ENCODE results near the gene HOXD9.

HOXD9 gene

DNA sequence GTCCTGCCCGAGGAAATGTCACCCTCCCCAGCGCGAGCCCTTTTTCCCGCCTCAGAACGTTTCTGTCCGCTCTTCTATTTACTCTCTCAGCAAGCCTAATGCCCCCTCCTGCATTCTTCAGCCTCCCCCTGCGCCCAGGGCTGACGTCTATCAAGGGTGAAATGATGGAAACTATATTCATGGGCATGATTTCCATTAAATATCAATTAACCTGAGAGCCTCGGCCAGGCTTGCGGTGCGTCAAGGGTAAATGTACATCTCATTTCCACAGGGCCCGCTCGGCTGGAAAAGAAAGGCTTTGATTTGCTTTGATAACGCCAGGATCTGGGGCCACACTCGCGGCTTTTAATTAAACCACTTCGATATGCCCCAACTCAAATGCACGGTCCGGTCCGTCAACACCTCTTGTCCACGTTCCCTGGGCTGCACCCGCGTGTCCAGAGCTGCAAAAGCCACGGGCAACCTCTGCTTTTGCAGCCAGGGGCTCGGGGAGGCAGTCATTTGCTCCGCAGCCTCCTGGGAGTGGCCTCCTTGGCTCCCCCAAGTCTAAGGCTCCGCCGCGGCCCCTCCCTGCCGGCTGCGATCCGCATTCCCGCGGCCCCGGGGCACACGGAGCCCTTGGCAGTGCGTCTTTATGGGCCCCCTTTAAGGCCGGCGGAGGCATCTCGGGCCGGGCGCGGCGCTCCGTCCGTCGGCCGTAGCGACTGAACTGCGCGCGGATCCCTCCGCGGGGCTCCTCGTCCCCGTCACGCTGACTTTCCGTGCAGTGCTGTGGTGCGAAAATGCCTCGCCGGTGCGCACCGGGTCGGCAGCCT, 6.7 kb downstream of the HOXD9 start, which contains the start of gene HOXD8:
HOXD8 (plus strand) TSS at position 724 of the 815 bp plus-strand sequence. CDS start 662 bp downstream, outside the sequence.
- DNase-seq (ENCODE audit: low read depth, low spot score) = no peak
- no peak within 1 kb of the TSS; the same call in 1 of the 2 replicates for H3K4me3 ChIP-seq (ENCODE audit: low read length)
- H3K4me1 ChIP-seq (ENCODE audit: control insufficient read depth, insufficient read depth, low read length) = peaks cover 6% of the 10 kb centered on the region; the same call in 1 of the 2 replicates
- WGBS (ENCODE audit: insufficient coverage, insufficient read length) = no CpG with 5 or more reads among the region's 64 CpGs
- no peak within 1 kb of the TSS for H3K27ac ChIP-seq (ENCODE audit: low read length)
- H3K36me3 ChIP-seq (ENCODE audit: control insufficient read depth, insufficient read depth, low read length) = no peaks in the 10 kb centered on the region
- no peaks in the 10 kb centered on the region for H3K9me3 ChIP-seq (ENCODE audit: control insufficient read depth, insufficient read depth, low read length)
- peaks cover 88% of the 10 kb centered on the region for H3K27me3 ChIP-seq (ENCODE audit: control insufficient read depth, insufficient read depth, low read length)

- Histone ChIP-seq H3K36me3 (ENCODE audit: control insufficient read depth, insufficient read depth, low read length) (no peaks in the 10 kb centered on the region), H3K4me3 (ENCODE audit: low read length) (no peak overlapping the region; the same call in 1 of the 2 replicates), H3K9me3 (ENCODE audit: control insufficient read depth, insufficient read depth, low read length) (no peaks in the 10 kb centered on the region), H3K4me1 (ENCODE audit: control insufficient read depth, insufficient read depth, low read length) (peaks cover 6% of the 10 kb centered on the region; the same call in 1 of the 2 replicates), H3K27me3 (ENCODE audit: control insufficient read depth, insufficient read depth, low read length) (peaks cover 88% of the 10 kb centered on the region), H3K27ac (ENCODE audit: low read length) (no peak overlapping the region)
- DNase-seq (ENCODE audit: low read depth, low spot score) = no peak
- WGBS (ENCODE audit: insufficient coverage, insufficient read length) = no CpG with 5 or more reads among the region's 43 CpGs
These were observed 7.3 kb downstream of the HOXD9 start for GRCh38 chr2:176129813-176130146.

- H3K36me3 ChIP-seq (ENCODE audit: control insufficient read depth, insufficient read depth, low read length) = no peaks in the 10 kb centered on the region
- WGBS (ENCODE audit: insufficient coverage, insufficient read length) = no CpG with 5 or more reads among the region's 100 CpGs
- no peak for DNase-seq (ENCODE audit: low read depth, low spot score)
- no peaks in the 10 kb centered on the region for H3K9me3 ChIP-seq (ENCODE audit: control insufficient read depth, insufficient read depth, low read length)
- peaks cover 6% of the 10 kb centered on the region; the same call in 1 of the 2 replicates for H3K4me1 ChIP-seq (ENCODE audit: control insufficient read depth, insufficient read depth, low read length)
- peaks cover 88% of the 10 kb centered on the region for H3K27me3 ChIP-seq (ENCODE audit: control insufficient read depth, insufficient read depth, low read length)
- H3K4me3 ChIP-seq (ENCODE audit: low read length) = no peak overlapping the region; the same call in 1 of the 2 replicates
- no peak overlapping the region for H3K27ac ChIP-seq (ENCODE audit: low read length)
These were observed 7.8 kb downstream of the HOXD9 start for GRCh38 chr2:176130147-176130956.

DNA sequence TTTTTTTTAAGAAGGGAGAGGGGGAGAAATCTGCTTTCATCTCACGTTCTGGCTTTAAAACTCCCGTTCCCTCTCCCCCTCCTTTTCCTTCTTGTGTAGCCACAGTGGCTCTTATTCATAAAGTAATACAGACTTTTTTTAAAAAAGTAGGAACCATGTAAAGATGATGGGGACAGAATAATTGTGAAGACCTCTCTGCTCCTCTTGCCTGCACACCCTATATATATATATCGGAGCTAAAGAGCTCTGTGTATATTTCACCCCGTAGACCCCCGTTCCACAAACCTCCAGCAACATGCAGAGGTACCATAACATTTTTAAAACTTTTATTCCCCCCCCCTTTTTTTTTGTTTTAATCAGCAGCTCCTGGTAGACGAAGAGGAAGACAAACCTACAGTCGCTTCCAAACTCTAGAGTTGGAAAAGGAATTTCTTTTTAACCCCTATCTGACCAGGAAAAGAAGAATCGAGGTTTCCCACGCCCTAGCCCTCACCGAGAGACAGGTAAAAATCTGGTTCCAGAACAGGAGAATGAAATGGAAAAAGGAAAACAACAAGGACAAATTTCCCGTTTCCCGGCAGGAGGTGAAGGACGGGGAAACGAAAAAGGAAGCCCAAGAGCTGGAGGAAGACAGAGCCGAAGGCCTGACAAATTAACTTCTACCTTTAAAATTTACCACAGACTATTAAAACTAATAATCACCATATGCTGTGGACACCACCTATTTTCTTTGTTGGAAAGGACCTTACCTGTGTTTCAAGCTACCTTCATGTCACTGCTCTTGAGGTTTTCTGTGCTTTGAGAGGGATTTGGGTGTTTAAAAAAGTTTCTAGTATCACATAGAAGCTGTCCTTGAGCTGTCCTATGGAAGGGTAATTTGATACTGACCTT, 8.7 kb downstream of the HOXD9 start:
- no peak overlapping the region for H3K27ac ChIP-seq (ENCODE audit: low read length)
- H3K4me1 ChIP-seq (ENCODE audit: control insufficient read depth, insufficient read depth, low read length) = peaks cover 7% of the 10 kb centered on the region; the same call in 1 of the 2 replicates
- WGBS (ENCODE audit: insufficient coverage, insufficient read length) = no CpG with 5 or more reads among the region's 15 CpGs
- no peak for DNase-seq (ENCODE audit: low read depth, low spot score)
- no peaks in the 10 kb centered on the region for H3K36me3 ChIP-seq (ENCODE audit: control insufficient read depth, insufficient read depth, low read length)
- H3K9me3 ChIP-seq (ENCODE audit: control insufficient read depth, insufficient read depth, low read length) = no peaks in the 10 kb centered on the region
- no peak overlapping the region for H3K4me3 ChIP-seq (ENCODE audit: low read length)
- peaks cover 88% of the 10 kb centered on the region for H3K27me3 ChIP-seq (ENCODE audit: control insufficient read depth, insufficient read depth, low read length)

GRCh38 chr2:176131848-176132158, 9.3 kb downstream of the HOXD9 start:
- H3K27ac ChIP-seq (ENCODE audit: low read length) = no peak overlapping the region
- no peaks in the 10 kb centered on the region for H3K9me3 ChIP-seq (ENCODE audit: control insufficient read depth, insufficient read depth, low read length)
- H3K36me3 ChIP-seq (ENCODE audit: control insufficient read depth, insufficient read depth, low read length) = no peaks in the 10 kb centered on the region
- peaks cover 7% of the 10 kb centered on the region; the same call in 1 of the 2 replicates for H3K4me1 ChIP-seq (ENCODE audit: control insufficient read depth, insufficient read depth, low read length)
- no peak overlapping the region for H3K4me3 ChIP-seq (ENCODE audit: low read length)
- no CpG with 5 or more reads among the region's 4 CpGs for WGBS (ENCODE audit: insufficient coverage, insufficient read length)
- H3K27me3 ChIP-seq (ENCODE audit: control insufficient read depth, insufficient read depth, low read length) = peaks cover 90% of the 10 kb centered on the region
- no peak for DNase-seq (ENCODE audit: low read depth, low spot score)

GRCh38 chr2:176132205-176133171, 10.0 kb downstream of the HOXD9 start:
- H3K9me3 ChIP-seq (ENCODE audit: control insufficient read depth, insufficient read depth, low read length) = no peaks in the 10 kb centered on the region
- H3K27ac ChIP-seq (ENCODE audit: low read length) = no peak overlapping the region
- H3K4me3 ChIP-seq (ENCODE audit: low read length) = no peak overlapping the region
- no peaks in the 10 kb centered on the region for H3K36me3 ChIP-seq (ENCODE audit: control insufficient read depth, insufficient read depth, low read length)
- H3K27me3 ChIP-seq (ENCODE audit: control insufficient read depth, insufficient read depth, low read length) = peaks cover 93% of the 10 kb centered on the region
- no CpG with 5 or more reads among the region's 33 CpGs for WGBS (ENCODE audit: insufficient coverage, insufficient read length)
- DNase-seq (ENCODE audit: low read depth, low spot score) = no peak
- peaks cover 7% of the 10 kb centered on the region; the same call in 1 of the 2 replicates for H3K4me1 ChIP-seq (ENCODE audit: control insufficient read depth, insufficient read depth, low read length)

DNA sequence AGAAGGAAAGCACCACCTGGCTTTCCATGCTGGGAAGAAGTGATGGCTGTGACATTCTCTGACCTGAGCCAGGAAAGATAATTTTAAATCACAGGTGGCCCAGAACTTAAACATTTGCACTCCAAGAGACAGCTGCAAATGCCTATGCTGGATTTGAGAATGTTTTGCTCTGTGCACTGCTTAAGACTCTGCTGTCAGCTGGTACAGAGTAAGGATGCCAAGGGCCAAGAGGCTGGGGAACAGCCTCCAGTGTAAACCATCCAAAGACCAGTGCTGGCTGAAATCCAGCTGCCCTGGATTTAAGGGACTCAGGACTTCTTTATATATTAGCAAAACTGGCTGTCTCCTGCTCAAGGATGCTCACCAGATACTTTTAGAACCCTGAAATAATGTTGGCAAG, 10.9 kb downstream of the HOXD9 start:
- DNase-seq (ENCODE audit: low read depth, low spot score) = no peak
- Histone ChIP-seq H3K4me3 (ENCODE audit: low read length) (no peak overlapping the region), H3K36me3 (ENCODE audit: control insufficient read depth, insufficient read depth, low read length) (no peaks in the 10 kb centered on the region), H3K27ac (ENCODE audit: low read length) (no peak overlapping the region), H3K27me3 (ENCODE audit: control insufficient read depth, insufficient read depth, low read length) (peaks cover 93% of the 10 kb centered on the region), H3K9me3 (ENCODE audit: control insufficient read depth, insufficient read depth, low read length) (no peaks in the 10 kb centered on the region), H3K4me1 (ENCODE audit: control insufficient read depth, insufficient read depth, low read length) (peaks cover 7% of the 10 kb centered on the region; the same call in 1 of the 2 replicates)

DNA sequence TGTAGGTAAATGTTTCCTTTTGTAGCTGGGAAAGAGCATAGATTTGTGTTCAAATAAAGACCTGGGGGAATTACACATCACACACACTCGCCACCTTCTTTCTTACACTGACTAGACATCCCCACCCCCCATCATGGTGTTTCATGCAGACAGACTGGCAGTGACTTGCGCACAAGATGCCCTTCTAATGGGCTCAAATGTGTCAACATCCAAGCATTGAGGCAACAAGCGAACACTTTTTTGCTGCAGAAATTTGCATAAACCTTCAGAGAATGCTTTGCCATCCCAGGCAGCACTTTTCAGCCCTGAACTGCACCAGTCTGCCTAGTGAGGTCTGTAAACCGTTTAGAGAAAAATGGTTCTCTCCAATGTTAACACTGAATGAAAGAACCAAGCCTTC, 11.5 kb downstream of the HOXD9 start:
- no peak for DNase-seq (ENCODE audit: low read depth, low spot score)
- no CpG with 5 or more reads among the region's 4 CpGs for WGBS (ENCODE audit: insufficient coverage, insufficient read length)
- Histone ChIP-seq H3K4me3 (ENCODE audit: low read length) (no peak overlapping the region), H3K4me1 (ENCODE audit: control insufficient read depth, insufficient read depth, low read length) (peaks cover 6% of the 10 kb centered on the region; the same call in 1 of the 2 replicates), H3K27me3 (ENCODE audit: control insufficient read depth, insufficient read depth, low read length) (peaks cover 93% of the 10 kb centered on the region), H3K9me3 (ENCODE audit: control insufficient read depth, insufficient read depth, low read length) (no peaks in the 10 kb centered on the region), H3K36me3 (ENCODE audit: control insufficient read depth, insufficient read depth, low read length) (no peaks in the 10 kb centered on the region), H3K27ac (ENCODE audit: low read length) (no peak overlapping the region)

- Histone ChIP-seq H3K9me3 (ENCODE audit: control insufficient read depth, insufficient read depth, low read length) (no peaks in the 10 kb centered on the region), H3K27ac (ENCODE audit: low read length) (no peak overlapping the region), H3K4me3 (ENCODE audit: low read length) (no peak overlapping the region), H3K4me1 (ENCODE audit: control insufficient read depth, insufficient read depth, low read length) (peaks cover 2% of the 10 kb centered on the region; the same call in 1 of the 2 replicates), H3K36me3 (ENCODE audit: control insufficient read depth, insufficient read depth, low read length) (no peaks in the 10 kb centered on the region), H3K27me3 (ENCODE audit: control insufficient read depth, insufficient read depth, low read length) (peaks cover 92% of the 10 kb centered on the region)
- no peak for DNase-seq (ENCODE audit: low read depth, low spot score)
These were observed 12.5 kb downstream of the HOXD9 start for GRCh38 chr2:176135035-176135440.
